IPS-NIHi7 (cell line): ENCODE results near the gene TBC1D23.
"Not testable (repeated sequence)": the region's sequence is repeated elsewhere in the genome, so short reads cannot be mapped to it uniquely, and the experiment has no call there.

Experiments used
- DNase-seq: peaks from one replicate; pipeline ENCODE4 v3.0.0; 2012; ENCODE audit warnings: mixed read lengths; ENCODE audit errors: extremely low spot score

Gene TBC1D23

DNA sequence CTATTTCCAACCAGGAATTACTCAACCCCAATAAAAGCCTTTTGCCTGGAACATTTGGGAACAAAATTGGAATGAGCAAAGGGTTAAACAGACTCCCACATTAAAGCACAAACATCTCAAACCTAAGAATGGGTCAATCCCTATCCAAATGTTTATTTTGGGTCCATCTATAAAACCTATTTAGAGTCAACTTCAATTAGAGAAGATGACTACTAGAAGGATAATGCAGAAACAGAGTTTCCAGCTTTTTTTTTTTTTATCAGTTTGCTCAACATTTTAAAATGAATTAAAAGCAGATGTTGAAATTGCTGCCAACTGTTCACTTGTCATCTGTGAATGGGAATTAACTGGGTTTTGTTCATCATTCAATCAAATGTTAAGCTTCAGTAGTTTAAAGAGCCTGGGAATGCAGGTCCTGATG lies 4.1 kb upstream of the TBC1D23 start:
- no peak for DNase-seq

DNA sequence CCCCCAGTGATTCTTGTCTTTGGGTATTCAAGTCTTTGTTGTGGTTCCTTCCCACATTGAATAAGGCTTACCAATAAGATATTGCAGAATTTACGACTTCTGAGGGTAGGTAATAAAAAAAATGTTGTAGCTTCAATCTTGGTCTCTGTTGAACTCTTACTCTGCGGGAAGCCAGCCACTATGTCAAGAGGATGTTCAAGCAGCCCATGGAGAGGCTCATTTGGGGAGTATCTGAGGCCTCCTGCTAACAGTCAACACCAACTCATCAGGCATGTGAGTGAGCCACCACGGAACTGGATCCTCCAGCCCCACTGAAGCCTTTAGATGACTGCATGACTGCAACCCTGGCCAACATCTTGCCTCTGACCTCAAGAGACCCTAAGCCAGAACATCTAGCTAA lies 3.2 kb upstream of the TBC1D23 start:
- no peak for DNase-seq

DNA sequence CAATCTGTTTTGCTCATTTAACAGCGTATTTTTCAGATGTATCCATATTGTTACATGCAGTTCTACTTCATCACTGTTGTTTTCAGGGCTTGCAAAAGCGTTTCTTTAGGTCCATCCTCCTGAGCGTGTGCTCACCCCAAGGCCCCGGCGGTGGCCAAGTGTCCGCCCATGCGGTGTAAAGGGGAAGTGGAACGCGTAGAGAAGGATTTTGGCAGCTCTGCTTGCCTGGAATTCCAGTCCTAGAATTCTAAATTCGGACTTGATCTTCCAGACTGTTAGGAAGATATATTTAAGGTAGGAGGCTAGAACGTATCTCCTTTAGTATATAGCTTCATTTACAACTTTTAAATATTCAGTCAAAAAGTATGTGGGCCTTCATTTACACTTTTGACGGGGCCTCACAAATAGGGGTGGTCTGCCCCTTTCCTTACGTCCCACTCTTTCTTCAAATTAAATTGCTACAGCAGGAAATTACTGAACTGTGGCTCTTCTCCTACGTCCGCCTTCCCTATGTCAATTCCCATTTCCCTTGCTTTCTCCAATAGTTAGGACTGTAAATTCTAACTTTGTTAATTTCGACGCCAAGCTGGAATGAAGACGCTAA lies 609 bp upstream of the TBC1D23 start:
- DNase-seq, result peak; percentile 45

DNA sequence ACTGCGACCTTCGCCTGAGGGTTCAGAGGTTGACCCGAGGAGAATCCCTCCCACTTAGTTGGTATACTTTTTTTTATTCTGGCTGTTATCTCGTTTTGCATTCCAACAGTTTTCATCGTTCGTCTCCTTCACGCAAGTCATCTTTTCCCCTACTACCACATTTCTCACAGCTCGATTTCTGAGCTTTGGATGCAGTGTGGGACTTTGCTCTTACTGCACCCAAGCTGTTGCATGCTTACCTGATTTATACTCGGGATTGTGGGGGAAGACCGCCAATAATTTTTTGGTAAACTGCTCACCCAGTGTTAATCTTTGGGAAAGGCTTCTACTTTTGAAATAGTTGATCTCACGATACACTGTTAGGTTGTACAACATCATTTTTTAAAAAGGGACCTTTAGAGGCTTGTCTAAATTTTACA lies 702 bp downstream of the TBC1D23 start:
- DNase-seq, result no peak

DNA sequence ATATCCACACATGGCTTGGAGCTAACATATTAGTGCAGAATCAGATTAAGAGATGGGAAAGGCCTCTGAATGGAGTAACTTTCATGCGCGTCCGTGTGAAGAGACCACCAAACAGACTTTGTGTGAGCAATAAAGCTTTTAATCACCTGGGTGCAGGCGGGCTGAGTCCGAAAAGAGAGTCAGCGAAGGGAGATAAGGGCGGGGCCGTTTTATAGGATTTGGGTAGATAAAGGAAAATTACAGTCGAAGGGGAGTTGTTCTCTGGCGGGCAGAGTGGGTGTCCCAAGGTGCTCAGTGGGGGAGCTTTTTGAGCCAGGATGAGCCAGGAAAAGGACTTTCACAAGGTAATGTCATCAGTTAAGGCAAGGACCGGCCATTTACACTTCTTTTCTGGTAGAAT lies 2.1 kb downstream of the TBC1D23 start:
- not testable (repeated sequence) for DNase-seq

DNA sequence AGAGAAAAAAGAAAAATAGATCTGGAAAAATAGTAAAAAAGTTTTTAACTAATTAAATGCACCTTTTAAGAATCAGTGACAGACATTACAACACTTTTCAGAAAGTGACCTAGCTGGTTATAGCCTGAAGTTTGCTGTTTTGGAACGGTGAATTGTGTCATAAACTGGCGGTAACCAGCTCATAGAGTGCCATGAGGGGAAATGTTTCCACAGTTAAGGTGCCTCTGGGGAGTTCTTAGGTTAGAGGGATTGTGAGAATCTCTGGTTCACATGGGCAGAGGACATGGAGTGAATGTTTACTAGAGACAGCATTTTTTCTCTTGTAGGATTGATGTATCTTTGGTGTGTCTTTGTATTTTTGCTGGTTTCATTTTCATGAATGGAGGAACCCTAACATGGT lies 2.8 kb downstream of the TBC1D23 start:
- no peak for DNase-seq

DNA sequence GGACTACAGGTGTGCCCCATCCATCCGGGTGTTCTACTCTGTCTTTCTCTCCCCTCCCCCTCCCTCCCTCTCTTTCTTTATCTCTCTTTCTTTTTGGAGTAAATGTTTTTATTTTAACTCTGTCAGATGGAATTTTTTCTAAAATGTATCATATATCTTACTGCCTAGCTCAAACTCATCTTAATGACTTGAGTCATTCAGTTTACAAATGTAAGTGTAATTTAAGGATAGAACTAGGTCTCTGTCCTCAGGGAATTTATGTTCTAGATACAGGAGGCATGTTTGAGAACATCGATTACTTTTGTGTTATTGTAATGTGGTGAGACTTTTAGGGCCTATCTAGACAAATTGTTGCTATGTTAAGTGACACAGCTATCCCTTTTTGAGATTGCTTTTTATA lies 3.5 kb downstream of the TBC1D23 start:
- DNase-seq, result no peak

DNA sequence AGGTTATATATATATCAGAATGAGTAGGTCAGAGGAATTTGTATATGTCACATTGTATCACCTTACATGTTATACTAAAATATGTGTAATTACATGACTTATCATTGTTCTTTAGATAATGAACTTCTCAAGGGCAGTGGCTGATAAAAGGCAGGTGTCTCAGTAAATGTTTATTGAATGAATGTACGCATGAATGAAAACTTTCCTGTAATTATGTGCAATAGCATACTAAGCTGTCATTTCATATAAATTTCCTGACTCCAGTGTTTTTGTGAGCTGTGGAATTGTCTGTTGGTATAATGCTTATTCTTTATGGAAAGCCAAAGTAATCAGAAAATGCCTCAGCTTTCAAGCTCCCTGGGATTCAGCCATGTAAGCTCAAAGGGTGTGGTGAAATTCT lies 4.2 kb downstream of the TBC1D23 start:
- DNase-seq, result no peak

DNA sequence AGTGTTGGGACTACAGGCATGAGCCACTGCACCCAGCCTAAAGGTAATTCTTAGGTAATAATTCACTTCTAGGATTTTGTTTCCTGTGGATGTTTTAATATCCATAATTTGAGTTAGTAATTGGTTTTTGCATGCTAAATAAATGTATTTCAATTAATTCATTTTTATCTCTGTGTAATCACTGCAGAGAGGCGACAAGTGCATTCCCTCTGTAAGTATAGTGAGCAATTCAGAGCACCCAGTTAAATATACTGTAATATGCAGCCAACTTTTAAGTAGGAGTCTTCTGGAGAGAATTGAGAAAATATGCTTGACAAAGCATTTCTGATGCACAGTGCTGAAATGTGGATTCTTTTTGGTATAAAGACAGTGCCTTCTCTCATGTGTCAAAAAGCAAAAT lies 5.7 kb downstream of the TBC1D23 start:
- DNase-seq, result no peak

DNA sequence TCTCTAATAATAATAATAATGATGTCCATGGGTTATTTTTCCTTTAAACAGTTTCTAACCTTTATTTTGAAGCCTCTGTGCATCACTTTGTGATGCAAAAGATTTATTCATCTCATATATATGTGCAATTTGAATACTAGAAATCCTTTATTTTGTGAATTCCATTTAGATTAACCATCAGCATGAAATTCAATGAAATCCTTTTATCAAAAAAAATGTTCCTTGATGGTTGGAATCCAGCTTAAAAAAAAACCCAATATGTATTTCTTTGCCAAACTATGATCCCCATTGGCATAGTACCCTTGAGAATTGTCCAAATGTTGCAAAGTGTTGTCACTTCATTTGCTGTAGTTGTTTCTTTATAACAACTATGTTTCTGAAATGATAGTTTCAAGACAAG lies 7.4 kb downstream of the TBC1D23 start:
- DNase-seq, result no peak

DNA sequence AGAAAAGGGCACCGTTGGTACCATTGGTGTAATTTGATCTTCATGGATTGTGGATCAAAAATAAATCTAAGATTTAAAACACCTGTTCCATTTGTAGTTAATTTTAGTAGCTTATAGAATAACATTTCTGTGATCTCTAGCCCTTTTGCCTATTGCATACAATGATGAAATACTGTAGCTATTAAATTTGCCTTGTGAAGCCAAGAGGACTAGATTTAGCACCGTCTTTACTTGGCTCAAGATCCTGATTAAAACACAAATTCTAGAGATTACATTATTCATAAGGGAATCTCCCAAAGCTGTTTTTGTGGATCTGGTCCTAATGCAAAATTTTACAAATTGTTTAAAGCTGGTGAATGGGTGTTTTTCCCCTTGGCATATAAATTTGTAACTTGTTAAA lies 8.2 kb downstream of the TBC1D23 start:
- no peak for DNase-seq

DNA sequence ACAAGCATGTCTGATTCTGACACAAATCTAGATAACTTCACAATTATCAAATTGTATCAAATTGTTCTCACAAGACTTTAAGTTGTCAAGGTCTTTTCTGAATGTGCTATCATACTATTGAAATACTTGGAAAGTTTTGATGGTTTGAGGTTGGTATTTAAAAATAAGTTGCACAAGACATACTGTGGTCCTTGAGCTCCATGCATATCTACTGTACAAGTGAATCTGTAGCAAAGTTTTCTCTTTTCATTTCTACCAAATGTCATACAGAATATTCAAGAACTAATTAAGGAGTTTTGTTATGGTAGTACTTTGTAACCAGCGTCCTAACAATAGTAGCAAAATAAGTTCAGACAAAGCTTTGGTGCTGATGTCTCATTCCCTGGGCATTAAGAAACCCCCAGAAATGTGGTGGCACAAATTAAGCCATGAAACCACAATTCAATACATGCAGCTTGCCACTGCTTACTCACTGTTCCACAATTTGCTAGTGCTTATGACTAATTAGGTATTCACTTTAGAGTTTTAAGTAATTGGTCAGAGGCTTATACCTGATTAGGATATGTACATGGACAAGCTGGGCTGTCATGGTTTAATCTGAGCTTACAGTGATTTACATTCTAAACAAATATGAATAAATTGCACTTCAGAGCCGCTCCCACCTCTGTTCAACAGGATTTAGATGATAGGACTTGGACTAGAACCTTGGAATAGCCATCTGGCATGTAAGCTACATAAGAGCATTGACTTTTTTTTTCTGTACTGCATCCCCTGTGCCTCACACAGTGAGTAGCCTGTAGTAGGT lies 8.8 kb downstream of the TBC1D23 start:
- DNase-seq, result no peak

DNA sequence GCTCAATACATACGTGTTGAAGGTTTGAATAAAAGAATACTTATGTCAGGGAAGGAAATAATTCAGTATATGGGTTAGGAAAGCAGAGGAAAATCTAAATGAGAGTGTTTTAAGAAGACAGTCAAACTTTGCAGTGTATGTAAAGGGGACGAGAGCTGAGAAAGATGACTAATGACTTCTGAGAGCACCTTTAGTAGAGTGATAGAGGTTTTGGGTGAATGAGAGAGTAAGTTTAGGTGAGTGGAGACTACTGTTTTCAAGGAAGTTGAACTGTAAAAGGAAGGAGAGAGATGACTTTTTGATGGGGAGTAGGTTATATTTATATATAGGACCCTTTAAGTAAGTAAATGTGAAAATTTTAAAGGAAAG lies 9.4 kb downstream of the TBC1D23 start:
- DNase-seq, result no peak

DNA sequence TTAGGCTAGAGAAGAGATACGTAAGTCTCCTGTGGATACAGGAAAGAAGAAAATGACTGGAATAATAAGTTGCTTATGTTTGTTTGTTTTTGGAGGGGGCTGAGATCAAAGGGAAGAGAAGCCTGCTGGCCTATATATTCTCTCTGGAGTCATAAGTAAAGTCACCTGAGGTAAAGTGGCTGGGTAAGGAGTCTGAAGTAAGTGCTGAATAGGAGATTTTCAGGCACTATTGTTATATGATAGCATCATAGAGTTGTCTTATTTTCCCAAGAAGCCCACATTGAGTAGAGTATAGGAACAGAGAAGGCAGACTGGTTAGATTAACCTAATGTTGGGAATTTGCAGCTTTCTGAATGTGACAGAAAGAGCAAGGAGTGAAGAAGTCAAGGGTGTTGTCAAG lies 10.7 kb downstream of the TBC1D23 start:
- DNase-seq, result no peak

DNA sequence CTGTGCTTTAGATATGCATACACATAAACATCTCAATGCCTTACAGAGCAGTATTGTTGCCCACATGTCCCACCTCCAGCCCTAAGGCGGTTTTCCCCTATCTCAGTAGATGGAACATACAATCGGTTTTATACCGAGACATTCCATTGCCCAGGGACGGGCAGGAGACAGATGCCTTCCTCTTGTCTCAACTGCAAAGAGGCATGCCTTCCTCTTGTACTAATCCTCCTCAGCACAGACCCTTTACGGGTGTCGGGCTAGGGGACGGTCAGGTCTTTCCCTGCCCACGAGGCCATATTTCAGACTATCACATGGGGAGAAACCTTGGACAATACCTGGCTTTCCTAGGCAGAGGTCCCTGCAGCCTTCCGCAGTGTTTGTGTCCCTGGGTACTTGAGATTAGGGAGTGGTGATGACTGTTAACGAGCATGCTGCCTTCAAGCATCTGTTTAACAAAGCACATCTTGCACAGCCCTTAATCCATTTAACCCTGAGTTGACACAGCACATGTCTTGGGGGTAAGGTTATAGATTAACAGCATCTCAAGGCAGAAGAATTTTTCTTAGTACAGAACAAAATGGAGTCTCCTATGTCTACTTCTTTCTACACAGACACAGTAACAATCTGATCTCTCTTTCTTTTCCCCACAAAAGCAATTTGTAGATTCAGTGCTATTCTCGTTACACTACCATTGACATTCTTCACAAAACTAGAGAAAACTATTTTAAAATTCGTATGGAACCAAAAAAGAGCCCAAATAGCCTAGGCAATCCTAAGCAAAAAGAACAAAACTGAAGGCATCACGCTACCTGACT lies 12.2 kb downstream of the TBC1D23 start:
- not testable (repeated sequence) for DNase-seq

DNA sequence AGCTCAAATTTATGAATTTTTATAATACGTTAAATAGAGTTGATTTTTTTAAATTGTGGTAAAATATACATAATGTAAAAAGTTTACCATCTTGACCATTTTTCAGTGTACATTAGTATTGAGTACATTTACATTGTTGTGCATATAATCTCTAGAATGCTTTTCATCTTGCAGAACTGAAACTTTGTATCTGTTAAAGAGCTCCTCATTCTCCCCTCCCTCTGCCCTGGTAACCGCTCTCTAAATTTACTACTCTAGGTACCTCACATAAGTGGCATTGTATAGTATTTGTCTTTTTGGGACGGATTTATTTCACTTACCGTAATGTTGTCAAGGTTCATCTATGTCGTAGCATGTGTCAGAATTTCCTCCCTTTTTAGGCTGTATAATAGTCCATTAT lies 13.6 kb downstream of the TBC1D23 start:
- DNase-seq, result no peak

DNA sequence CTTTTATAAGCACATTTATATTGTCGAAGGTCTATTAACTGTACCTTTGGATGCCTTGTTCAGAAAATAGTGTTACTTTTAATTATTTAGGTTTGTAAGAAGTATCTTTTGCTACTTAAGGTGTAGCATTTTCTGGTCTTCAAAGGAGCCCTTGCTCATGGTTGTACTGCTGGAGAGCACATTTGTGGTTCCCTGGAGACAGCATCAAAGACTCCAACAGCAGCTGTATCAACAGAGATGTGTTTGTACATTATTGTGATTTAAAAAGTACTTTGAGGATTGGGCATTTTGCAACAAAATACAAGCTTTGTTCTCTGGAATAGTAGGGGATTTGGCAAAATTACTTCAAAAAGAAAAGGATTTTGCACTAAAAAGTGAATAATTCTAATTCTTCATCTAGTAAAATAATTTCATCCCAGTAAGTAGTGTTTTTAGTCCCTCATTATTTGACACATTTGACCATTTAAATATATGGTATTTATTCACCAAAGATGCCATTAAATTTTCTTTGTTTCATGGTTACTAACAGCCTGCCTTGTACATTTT lies 16.5 kb downstream of the TBC1D23 start:
- DNase-seq, result no peak

DNA sequence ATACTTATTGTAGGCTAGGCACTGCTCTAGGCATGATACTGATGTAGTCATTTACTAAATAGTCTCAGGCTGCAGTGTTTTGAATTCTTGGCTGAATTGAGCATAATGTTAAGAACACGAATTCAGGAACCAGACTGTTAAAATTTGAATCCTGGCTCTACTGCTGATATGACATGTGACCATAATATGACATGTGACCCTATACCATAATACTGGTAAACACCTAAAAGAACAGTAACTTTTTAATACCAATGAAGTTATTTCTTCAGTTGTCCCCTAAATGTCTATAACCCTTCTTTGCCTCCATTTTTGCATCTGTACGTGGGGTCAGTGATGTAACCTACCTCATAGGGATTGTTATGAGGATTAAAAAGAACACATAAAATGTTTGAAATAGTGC lies 18.1 kb downstream of the TBC1D23 start:
- no peak for DNase-seq

DNA sequence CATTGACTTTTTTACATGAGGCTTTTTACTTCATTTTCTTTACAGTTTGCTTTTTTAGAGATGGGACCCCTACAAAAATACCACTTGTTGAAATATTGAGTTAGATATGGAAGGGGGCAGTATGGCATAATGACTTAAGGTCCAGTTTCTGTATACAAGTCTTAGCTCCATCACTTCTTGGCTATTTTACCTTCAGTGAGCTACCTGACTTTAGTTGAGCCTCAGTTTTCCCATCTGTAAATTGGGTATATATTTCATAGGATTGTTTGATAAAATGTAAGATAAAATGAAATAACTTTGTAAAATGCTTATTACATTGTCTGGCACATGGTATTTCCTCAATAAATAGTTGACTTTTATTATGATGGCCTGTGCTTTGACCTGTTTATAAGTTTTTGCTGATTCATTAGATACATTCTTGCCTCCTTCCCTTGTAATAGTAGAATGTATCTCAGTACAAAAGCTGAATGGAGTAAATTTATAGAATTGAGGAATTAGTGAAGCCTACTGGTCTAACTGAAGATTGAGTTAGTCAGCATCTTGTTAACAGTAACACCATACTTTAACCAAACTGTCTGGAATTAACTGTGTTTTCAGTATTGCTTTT lies 27.6 kb downstream of the TBC1D23 start:
- DNase-seq, result no peak

DNA sequence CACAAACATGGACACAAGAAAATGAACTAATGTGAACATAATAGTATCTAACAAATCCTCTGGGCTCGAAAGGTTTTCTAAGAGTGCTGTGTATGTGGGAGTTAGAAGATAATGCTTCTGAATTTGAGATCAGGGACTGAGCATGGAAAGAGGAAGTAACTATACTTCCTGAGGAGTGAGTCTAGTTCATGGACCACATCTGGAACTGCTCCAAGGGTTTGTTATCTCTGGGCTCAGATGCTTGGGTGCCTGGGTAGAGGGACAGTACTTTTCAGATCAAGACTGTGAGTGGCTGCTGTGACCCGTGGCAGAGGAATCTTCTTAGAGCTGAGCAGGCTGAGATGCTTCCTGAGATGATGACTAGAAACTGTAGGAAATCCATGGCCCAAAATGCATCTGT lies 28.5 kb downstream of the TBC1D23 start:
- DNase-seq, result no peak

DNA sequence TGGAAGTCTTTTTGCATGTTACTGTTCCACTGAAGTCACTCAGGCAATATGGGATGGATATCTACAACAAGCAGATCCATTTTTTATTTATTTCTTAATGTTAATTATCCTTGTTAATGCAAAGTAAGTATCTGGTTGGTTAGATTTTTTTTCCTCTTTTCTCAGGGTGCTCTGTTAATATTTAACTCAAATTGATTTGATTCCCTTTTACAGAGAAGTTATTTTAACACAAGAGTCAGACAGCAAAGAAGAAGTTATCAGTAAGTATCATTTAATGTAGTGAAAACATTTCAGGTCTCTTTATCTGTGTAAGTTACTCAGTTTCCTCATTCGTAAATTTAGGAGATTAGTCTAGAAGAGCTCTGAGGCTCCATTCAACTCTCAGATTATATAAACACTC lies 34.3 kb downstream of the TBC1D23 start:
- DNase-seq, result no peak

DNA sequence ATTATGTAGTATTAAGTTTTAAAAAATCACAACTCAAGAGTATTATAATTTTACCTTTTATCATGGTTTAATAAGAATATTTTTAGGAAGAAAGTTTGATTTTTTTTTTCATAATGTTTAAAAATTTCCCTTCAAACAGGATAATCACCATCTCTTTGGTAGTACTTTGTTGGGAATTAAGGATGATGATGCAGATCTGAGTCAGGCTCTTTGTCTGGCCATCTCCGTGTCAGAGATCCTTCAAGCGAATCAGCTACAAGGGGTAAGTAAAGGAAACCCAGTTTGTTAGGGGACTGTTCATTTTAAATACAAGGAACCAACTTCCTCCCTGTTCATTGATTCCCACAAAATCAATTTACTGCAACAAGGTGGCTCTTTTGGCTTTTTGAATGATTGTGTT lies 37.0 kb downstream of the TBC1D23 start:
- no peak for DNase-seq
